Measurements from ENCODE around the gene HIPK4.
"Not testable (repeated sequence)": the region's sequence is repeated elsewhere in the genome, so short reads cannot be mapped to it uniquely, and the experiment has no call there.

The HIPK4 gene

GRCh38 chr19:40393894-40394815 is 4.2 kb upstream of the HIPK4 start:
- no peak for DNase-seq (ENCODE audit: low read depth)

- no peak for DNase-seq (ENCODE audit: low read depth)
Observed at GRCh38 chr19:40392894-40393517, 3.0 kb upstream of the HIPK4 start.

GRCh38 chr19:40392123-40392522 is 2.1 kb upstream of the HIPK4 start:
- no peak for DNase-seq (ENCODE audit: low read depth)

- no peak for DNase-seq (ENCODE audit: low read depth)
Observed at GRCh38 chr19:40389404-40390083, 437 bp downstream of the HIPK4 start.

GRCh38 chr19:40388481-40388880 is 1.5 kb downstream of the HIPK4 start:
- no peak for DNase-seq (ENCODE audit: low read depth)

GRCh38 chr19:40387155-40387554 is 2.8 kb downstream of the HIPK4 start:
- no peak for DNase-seq (ENCODE audit: low read depth)

- no peak for DNase-seq (ENCODE audit: low read depth)
Observed at GRCh38 chr19:40383668-40384248, 6.2 kb downstream of the HIPK4 start.

GRCh38 chr19:40381321-40381720 is 8.7 kb downstream of the HIPK4 start:
- no peak for DNase-seq (ENCODE audit: low read depth)

GRCh38 chr19:40380199-40381037 is 9.6 kb downstream of the HIPK4 start:
- no peak for DNase-seq (ENCODE audit: low read depth)

- DNase-seq (ENCODE audit: low read depth): no peak
Observed at GRCh38 chr19:40379446-40380198, 10.4 kb downstream of the HIPK4 start.

- DNase-seq (ENCODE audit: low read depth): no peak
Observed at GRCh38 chr19:40378509-40378908, 11.5 kb downstream of the HIPK4 start.

- no peak for DNase-seq (ENCODE audit: low read depth)
Observed at GRCh38 chr19:40377876-40378385, 12.1 kb downstream of the HIPK4 start.

GRCh38 chr19:40376286-40376862 is 13.6 kb downstream of the HIPK4 start:
- DNase-seq (ENCODE audit: low read depth): no peak

- no peak for DNase-seq (ENCODE audit: low read depth)
Observed at GRCh38 chr19:40374084-40374483, 15.9 kb downstream of the HIPK4 start.

GRCh38 chr19:40371802-40372122 is 18.2 kb downstream of the HIPK4 start:
- no peak for DNase-seq (ENCODE audit: low read depth)

GRCh38 chr19:40370997-40371801 is 18.8 kb downstream of the HIPK4 start:
- no peak for DNase-seq (ENCODE audit: low read depth)

GRCh38 chr19:40370253-40370652 is 19.7 kb downstream of the HIPK4 start:
- DNase-seq (ENCODE audit: low read depth): not testable (repeated sequence)

GRCh38 chr19:40369797-40370196 is 20.2 kb downstream of the HIPK4 start:
- DNase-seq (ENCODE audit: low read depth): no peak

All from activated gamma-delta T cell treated with anti-CD3 and anti-CD28 coated beads, Interleukin-2, amount 50 U/mL, for 16 hours (primary cell).